HG03196 (cell line): Measurements from ENCODE around the gene PDZRN3.

Experiments
- ATAC-seq: cut with Tn5 transposase; IDR thresholded peaks from one replicate; pipeline ENCODE4 v1.9.1; 2021; ENCODE audit not compliant: unreplicated experiment

Gene PDZRN3

DNA sequence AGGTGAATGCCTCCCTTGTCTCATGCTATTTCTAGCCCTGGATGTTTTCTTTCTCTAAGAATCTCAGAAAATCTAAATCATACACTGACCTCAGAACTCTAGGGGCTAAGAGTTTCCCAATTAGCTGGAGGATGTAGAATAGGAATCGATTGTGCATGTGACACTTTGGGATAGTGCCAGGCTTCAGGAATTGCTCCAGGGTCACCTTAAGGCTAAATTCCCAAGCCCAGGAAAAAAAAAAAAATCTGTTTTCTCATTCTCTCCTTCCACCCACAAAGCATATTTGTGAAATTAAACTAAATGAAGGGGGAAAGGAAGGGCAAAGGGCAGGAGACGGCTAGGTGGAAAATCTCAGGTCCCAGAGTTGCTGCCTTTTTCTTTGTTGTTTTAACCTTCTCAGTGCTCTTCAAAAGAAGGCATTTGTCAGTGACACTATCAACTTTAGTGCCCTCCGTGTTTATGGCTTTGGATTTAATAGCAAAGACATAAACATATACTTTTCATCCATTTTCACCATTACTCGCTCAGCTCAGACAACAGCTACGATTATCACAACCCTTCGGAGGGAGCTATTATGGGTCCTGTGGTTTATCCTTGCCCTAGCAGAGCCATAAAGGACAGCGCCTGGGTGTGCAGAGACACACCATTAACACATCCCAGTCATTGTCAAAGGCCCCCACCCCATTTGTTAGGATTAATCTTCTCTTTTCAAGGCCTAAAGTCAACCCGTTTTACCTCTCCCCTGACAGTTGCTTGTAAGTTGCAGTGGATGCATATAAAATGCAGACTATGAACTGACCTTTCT lies 271.7 kb downstream of the PDZRN3 start:
- ATAC-seq, result no peak

DNA sequence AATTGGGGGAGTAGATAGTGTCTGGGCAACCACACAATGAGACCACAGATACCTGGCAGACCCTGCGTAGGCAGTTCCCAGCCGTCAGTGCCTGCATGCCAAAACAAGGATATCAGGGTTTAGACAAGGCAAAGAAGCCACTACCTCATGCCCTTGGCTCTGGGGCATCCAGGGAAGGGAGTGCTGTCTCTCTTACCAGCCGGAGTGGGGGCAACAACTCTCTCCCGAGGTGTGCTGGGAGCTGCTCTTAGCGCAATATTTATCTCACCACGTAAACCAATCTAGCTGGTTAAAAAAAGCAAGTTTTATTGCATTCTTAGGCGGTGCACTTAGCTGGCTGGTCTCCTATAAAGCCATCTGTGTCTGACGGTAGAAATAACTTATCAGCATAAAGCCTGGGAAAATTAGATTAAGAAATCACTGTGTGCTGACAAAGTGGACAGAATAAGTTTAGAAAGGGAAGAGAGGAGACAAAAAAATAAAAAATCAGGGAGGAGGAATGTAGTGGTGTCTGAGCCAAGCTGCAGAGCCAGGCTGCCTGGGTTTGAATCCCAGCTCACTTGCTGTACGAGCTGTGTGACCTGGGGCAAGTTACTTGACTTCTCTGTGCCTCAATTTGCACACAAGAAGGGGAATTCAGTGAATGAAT lies 273.2 kb downstream of the PDZRN3 start:
- no peak for ATAC-seq

DNA sequence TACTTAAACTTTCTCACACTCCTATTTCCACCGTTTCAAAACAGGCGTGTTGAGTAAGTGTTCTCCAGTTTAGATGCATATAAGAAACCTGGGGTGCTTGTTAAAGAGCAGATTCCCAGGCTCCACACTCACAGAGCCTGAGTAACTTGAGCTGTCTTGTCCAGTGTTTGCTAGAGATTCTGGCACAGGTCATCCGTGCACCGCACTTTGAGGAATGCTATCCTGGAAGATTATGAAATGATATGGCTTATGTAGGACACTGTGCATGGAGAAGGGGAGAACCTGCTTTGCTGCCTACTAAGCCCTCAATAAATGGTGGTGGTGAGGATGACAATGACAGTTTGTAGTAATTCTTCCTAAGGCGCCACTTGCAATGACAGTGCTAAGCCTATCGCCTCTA lies 273.7 kb downstream of the PDZRN3 start:
- ATAC-seq, result no peak

DNA sequence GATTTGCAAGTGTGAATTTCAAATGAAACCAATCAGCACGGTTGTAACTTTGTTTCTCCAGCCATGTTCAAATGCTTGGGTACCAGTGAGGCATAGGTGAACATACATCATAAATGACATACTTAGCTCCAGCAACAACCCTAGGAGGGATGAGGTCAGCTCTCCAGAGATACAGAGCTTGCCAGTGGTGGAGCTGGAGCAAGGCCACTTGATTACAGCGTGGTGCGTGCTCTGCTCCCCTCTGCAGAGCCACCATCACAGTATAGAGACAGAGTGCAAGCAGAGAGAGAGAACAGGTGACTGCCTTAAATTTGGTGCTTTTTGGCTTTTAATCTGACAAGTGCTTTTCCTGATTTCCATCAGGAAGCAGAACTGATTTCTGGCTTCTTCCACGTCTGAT lies 275.1 kb downstream of the PDZRN3 start:
- ATAC-seq, result no peak

DNA sequence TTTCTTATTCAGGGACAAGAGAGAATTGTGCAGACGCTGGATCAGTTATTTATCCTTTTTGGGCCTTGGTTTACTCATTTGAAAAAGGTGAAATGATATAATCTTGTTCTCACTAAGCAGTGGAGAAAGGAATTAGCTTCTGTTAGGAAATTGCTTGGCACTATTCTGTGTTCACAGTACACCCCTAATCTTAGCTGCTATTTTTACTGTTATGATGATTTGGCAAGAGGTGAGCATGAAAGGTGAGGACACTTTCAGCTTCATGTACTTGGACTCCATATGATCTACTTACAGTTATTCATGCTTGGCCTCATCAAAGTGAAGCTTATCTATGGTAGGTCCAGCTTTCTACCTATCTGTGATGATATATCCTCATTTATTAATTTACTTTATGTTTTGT lies 282.7 kb downstream of the PDZRN3 start:
- ATAC-seq, result no peak

DNA sequence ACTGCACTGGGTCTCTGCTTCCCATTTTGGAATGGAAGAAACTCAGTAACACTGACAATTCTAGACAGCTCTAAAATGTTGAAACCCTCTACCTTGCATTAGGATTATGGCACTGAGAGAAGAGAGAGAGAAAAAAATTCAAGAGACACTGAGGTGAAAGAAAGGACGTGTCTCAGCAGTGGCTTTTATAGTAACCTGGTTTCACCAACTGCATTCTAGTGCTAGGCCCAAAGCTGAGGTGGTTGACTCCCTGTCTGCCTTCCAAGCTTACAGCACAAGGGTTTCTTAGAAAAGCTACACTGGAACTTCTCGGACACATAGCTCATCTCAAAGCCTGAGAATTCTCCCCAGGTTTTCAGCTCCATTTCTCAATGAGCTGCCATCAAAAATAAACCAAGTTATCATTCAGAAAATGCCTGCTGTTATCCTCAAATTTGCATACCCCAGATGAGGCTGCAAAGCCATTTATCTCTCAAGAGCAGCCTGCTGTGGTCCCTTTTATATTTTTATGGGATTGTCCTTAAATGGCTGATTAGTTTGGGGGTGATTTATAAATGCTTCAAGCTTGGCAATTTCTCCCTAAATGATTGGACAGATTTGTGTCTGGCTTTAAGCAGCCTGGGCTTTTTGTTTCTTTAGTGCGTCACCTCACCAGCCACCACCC lies 283.3 kb downstream of the PDZRN3 start:
- no peak for ATAC-seq

DNA sequence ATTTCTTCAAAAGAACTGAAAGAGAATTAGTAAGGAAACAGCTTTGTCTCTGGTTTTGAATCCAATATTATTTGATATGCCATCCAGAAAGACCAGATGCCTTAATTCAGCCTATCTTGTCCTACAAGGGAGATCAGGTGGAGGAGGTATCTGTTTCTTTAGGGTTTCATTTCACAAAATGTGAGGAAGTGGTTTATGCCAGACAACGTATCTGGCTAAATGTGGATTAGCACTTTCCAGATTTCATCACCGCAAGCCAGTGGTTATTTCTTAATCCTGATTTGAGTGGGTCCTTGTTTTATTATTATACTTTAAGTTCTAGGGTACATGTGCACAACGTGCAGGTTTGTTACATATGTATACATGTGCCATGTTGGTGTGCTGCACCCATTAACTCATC lies 292.2 kb downstream of the PDZRN3 start:
- ATAC-seq, result no peak
